K562 (cell line): ENCODE data around the gene PCK1.

Experiments
- AFF1 ChIP-seq, 2 experiments: fragments of 450-650 bp; IDR thresholded peaks; 2 replicates each; pipeline ENCODE4 v1.6.1; 2018; ENCODE audit warnings: mild to moderate bottlenecking in 2 of 2, low read depth in 1 of 2; ENCODE audit not compliant: partially characterized antibody in 2 of 2
- ATF7 ChIP-seq: fragments of 450-650 bp; IDR thresholded peaks from 2 replicates; pipeline ENCODE4 v1.7.1; 2014; ENCODE audit warnings: mild to moderate bottlenecking, moderate library complexity
- BACH1 ChIP-seq: fragments of 200-800 bp; sonication (Bioruptor generic); IDR thresholded peaks from 2 replicates; pipeline ENCODE4 v1.6.1; 2016; ENCODE audit warnings: missing genetic modification characterization, missing compliant biosample characterization
- FOXO4 ChIP-seq: fragments of 450-650 bp; formaldehyde crosslinking; IDR thresholded peaks from 2 replicates; pipeline ENCODE4 v1.4.0; 2020; ENCODE audit warnings: mild to moderate bottlenecking, moderate library complexity
- NBN ChIP-seq: fragments of 450-650 bp; IDR thresholded peaks from 2 replicates; pipeline ENCODE4 v1.6.1; 2016; ENCODE audit warnings: low read depth, mild to moderate bottlenecking
- POLR2A ChIP-seq: fragments of 450-650 bp; conservative IDR thresholded peaks from 2 replicates; pipeline ENCODE4 v1.6.1; 2016
- RAD21 ChIP-seq, 2 experiments: fragments of 250-450 bp in 1 of 2; fragments of 450-650 bp in 1 of 2; sonication (Bioruptor Pico) in 1 of 2; formaldehyde crosslinking in 1 of 2; IDR thresholded peaks in 1 of 2; conservative IDR thresholded peaks in 1 of 2; 2 replicates each; pipeline versions ENCODE4 v1.4.0 to v1.8.0; 2020 to 2022; ENCODE audit warnings: mild to moderate bottlenecking in 2 of 2, moderate library complexity in 1 of 2
- TBL1XR1 ChIP-seq, 2 experiments: IDR thresholded peaks; 2 replicates each; pipeline ENCODE4 v1.6.1; 2012; ENCODE audit warnings: improper control_type of control experiment in 2 of 2, low read length in 2 of 2, mild to moderate bottlenecking in 1 of 2
- TGIF2 ChIP-seq: sonication (generic); formaldehyde crosslinking; IDR thresholded peaks from 2 replicates; pipeline ENCODE4 v1.8.1; 2022; ENCODE audit warnings: mild to moderate bottlenecking, missing genetic modification reagents, moderate library complexity
- USF2 ChIP-seq: sonication (generic); formaldehyde crosslinking; IDR thresholded peaks from 2 replicates; pipeline ENCODE4 v1.5.0; 2020; ENCODE audit warnings: missing genetic modification reagents
- ZFP91 ChIP-seq: sonication (generic); formaldehyde crosslinking; IDR thresholded peaks from 2 replicates; pipeline ENCODE4 v1.8.0; 2022; ENCODE audit warnings: mild to moderate bottlenecking, missing genetic modification reagents
- ZNF274 ChIP-seq: IDR thresholded peaks from 2 replicates; pipeline ENCODE4 v1.6.1; 2011; ENCODE audit warnings: low read depth, mild to moderate bottlenecking, low read length, moderate library complexity, borderline replicate concordance
- ZNF282 ChIP-seq: sonication (generic); formaldehyde crosslinking; IDR thresholded peaks from 2 replicates; pipeline ENCODE4 v1.8.1; 2023; ENCODE audit warnings: missing genetic modification reagents
- ZNF449 ChIP-seq: fragments of 250-450 bp; sonication (Bioruptor Pico); IDR thresholded peaks from 2 replicates; pipeline ENCODE4 v1.8.0; 2022; ENCODE audit warnings: moderate library complexity, mild to moderate bottlenecking, inconsistent platforms

GRCh38 chr20:57567471-57568079, 6.7 kb downstream of the PCK1 start:
- TF ChIP-seq RAD21 (CRISPR knock-in tag; conservative IDR thresholded peaks at IDR 0.05 in 1 of 2, IDR thresholded peaks at IDR 0.05 in 1 of 2) (no peak), USF2 (no peak), ZNF449 (CRISPR knock-in tag) (no peak), FOXO4 (no peak), ZFP91 (CRISPR knock-in tag) (no peak), BACH1 (tag) (no peak), ZNF282 (CRISPR knock-in tag) (no peak), ZNF274 (no peak), POLR2A (no peak), TGIF2 (CRISPR knock-in tag) (no peak), NBN (no peak), ATF7 (no peak), TBL1XR1 (IDR thresholded peaks at IDR 0.05; ENCODE audit: low read length in 2 of 2) (no peak), AFF1 (IDR thresholded peaks at IDR 0.05; ENCODE audit: low read depth in 1 of 2, partially characterized antibody in 2 of 2) (no peak)
